T47D (cell line): ENCODE measurements around the gene DOLK.
A peak's percentile ranks its signal among the peaks of the same experiment; 100 is the strongest.

Experiments
- DNase-seq, 2 experiments: peaks; one replicate each; pipeline versions ENCODE4 v3.0.0 to v3.0.0-alpha.2; 2011 to 2012; ENCODE audit warnings: low read depth in 1 of 2, low spot score in 1 of 2
- JUND ChIP-seq: IDR thresholded peaks from 2 replicates; pipeline ENCODE4 v1.6.1; 2012; ENCODE audit warnings: low read depth
- in situ Hi-C: cut with HindIII; loops from 2 replicates; pipeline ENCODE4 v1.10.0; 2016; ENCODE audit warnings: low sequenced_read_pairs, low pct_unique_long_range_greater_than_20kb

DOLK gene

DNA sequence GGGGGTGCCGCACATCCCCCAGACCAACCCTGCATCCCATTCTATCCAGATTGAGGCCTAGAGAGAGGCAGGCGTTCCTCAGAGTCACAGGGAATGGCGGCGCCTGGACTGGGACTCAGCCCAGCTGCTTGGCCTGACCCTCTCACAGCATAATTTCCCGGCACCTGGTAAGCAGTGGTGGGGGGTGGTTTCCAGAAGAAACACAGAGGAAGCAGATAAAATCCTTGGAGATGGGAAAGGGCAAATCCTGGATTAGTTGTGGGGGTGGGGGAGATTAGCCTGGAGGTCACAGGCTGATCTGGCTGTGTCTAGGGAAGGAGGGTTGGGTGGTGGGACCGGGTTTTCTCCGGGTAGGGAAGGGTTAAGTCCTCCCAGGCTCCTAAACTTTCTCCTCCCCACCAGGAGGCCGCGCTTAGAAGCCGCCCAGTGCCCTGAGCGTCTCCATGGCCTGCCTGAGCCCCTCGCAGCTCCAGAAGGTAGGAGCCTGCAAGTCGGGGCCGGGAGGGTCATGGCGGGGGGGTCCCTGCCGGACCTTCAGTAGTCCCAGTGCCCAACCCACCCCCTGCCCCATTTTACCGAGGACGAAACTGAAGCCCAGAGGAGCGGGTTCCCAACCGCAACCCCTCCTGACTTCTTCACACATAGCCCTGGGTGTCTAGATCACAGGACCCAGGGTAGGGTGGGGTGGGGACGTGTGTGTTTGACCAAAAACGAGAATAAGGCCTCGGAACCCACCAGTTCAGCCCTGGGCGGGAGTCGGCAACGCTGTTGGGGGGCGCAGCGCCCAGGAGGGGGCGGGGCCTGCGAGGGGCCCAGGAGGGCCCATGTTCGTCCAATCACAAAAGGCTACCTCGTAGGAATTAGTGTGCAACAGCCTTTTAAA is 25.3 kb downstream of the DOLK start:
- in situ Hi-C loops: no loop called here
- DNase-seq: peak; percentile 33 to 47
- TF ChIP-seq JUND: no peak

GRCh38 chr9:128920381-128921058 is 26.9 kb downstream of the DOLK start, which contains the start of gene PHYHD1:
Gene PHYHD1, plus strand, starts transcription at chr9:128920982. Its CDS starts 1,342 bp downstream, at chr9:128922324.
- in situ Hi-C loops: no loop called here
- DNase-seq: no peak
- no peak for TF ChIP-seq JUND

DNA sequence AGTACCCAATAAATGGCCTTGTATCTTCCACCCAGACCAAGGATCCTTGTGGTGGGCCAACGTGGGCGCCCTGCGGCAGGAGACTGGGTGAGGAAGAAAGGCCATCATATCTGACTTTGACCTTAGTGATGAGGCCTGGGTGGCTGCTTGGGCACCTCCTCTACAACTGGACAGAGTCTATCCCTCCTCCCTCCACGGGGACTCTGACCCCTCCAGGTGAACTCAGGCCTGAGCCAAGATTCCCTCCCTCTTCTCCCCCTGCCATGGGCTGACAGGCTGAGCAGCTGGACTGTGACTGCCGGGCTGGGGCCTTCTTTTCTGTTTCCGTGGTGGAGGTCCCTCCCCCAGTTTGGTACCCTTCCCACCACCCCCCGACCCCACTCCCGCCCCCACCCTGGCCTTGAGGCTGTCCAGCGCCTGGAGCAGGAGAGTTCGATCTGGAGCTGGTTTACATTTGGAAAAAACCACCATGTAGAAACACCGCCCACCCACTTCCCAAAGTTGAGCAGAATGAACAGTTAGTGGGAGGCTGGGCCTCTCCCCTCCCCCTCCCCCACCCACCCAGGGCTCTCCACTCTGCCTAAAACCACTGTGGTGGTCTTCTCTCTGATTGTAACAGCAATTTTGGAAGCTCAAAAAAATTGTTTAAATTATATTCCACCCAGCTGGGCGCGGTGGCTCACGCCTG is 27.9 kb downstream of the DOLK start:
- in situ Hi-C loops: no loop called here
- TF ChIP-seq JUND: no peak
- no peak for DNase-seq

- DNase-seq: no peak
- in situ Hi-C loops: no loop called here
- no peak for TF ChIP-seq JUND
Measured at GRCh38 chr9:128918921-128919320, 28.5 kb downstream of the DOLK start.

GRCh38 chr9:128917151-128917849 is 30.1 kb downstream of the DOLK start:
- no peak for TF ChIP-seq JUND
- in situ Hi-C loops: no loop called here
- peak; percentile 78 to 95 for DNase-seq

DNA sequence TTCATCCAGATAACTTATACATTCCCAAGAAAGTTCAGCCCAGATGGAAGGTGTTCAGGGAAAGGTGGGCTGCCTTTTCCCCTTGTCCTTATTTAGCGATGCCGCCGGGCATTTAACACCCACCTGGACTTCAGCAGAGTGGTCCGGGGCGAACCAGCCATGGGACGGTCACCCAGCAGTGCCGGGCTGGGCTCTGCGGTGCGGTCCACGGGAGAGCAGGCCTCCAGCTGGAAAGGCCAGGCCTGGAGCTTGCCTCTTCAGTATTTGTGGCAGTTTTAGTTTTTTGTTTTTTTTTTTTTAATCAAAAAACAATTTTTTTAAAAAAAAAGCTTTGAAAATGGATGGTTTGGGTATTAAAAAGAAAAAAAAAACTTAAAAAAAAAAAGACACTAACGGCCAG is 30.7 kb downstream of the DOLK start:
- in situ Hi-C loops: no loop called here
- no peak for TF ChIP-seq JUND
- no peak for DNase-seq

DNA sequence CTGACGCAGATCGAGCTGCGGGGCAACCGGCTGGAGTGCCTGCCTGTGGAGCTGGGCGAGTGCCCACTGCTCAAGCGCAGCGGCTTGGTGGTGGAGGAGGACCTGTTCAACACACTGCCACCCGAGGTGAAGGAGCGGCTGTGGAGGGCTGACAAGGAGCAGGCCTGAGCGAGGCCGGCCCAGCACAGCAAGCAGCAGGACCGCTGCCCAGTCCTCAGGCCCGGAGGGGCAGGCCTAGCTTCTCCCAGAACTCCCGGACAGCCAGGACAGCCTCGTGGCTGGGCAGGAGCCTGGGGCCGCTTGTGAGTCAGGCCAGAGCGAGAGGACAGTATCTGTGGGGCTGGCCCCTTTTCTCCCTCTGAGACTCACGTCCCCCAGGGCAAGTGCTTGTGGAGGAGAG is 31.2 kb downstream of the DOLK start:
- DNase-seq: no peak
- no peak for TF ChIP-seq JUND
- in situ Hi-C loops: no loop called here

DNA sequence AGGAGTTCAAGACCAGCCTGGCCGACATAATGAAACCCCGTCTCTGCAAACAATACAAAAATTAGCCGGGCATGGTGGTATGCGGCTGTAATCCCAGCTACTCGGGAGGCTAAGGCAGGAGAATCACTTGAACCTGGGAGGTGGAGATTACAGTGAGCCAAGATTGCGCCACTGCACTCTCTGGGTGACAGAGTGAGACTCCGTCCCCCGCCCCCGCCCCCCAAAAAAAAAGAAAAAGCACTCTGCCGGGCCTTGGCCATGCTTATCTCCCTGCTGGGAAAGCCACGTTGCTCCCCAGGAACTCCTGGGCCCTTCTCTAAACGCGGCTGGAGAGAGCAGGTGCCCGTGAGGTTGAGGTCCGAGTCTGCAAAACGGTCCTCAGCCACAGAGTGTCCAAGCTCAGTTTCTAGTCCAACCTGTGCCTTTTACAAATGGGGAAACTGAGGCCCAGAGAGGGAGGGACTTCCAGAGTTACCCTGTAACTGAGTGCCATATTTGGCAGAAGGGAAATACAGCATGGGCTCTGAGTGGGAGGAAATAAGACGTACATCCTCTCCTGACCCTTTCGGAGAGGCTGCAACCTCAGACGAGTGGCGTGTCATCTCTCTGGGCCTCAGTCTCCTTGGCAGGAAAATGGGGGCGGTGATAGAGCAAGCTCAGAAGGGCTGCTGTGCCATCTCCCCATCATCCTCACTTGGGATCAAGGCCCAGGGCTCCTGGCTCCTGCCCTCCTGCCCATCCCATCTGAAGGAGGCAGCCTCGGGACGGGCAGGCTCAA is 33.2 kb downstream of the DOLK start:
- no peak for DNase-seq
- in situ Hi-C loops: no loop called here
- TF ChIP-seq JUND: no peak

DNA sequence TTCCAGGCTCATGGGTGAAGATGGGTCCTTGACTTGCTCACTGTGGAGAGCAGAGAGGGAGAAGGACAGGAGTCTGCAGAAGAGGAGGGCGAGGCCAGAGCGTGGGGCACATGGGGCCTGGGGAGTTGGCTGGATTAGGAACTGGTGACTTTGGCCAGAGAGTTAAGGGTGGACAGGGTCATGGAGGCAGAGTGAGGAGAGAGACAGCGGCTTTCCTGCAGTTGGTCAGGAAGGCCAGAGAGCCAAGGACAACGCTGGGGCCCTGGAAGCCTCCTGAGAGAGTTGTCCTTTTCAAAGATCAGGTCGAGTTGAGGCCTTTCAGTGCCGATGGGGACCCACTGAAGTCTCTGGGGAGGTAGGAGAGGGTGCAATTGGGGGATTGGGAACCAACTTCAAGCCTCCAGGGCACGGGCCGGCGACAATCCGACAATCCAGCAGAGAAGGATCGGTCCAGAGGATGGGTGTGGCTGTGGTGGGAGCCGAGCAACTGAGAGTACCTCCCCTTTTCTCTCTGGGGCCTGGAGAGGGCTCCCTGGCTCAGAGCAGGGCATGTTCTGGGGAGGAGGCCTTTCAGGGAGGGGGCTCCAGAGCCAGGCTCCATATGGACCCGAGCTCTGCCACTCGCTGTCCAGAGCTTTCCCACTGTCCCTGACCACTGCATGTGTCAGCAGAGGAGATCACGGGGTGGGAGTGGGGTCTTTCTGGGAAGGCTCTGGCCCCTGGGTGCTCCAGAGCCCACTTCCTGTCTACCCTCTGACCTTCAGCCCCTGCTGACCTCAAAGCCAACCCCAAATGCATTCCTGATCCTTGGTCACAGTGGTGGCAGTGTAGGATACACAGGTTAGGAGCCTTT is 34.1 kb downstream of the DOLK start:
- in situ Hi-C loops: no loop called here
- DNase-seq: no peak
- TF ChIP-seq JUND: no peak

- TF ChIP-seq JUND: no peak
- peak in 1 of 2 experiments; percentile 24 for DNase-seq
- in situ Hi-C loops: no loop called here
Measured at GRCh38 chr9:128912270-128912853, 35.0 kb downstream of the DOLK start.
